PC-3 (cell line): ENCODE measurements around the gene LRCH1. TPM values are rescaled to one million over a fixed set of nuclear protein-coding genes. Genes with fewer than 3 reads are reported as not detected.

Experiments
- ATAC-seq: fragments of 200-7000 bp; cut with Tn5 transposase; 2 replicates; pipeline ENCODE4 v1.9.1; 2020; ENCODE audit warnings: mild to moderate bottlenecking, moderate library complexity
- BruUV-seq: library from RNA; stranded (reverse); fragments of 400-500 nt; replicated peaks from 2 replicates; lab custom pipeline; 2021; lab: Mats Ljungman, UMichigan
- CTCF ChIA-PET: fragments of 300-600 bp; sonication (Branson Sonifier 250); formaldehyde crosslinking; loops from one replicate; lab custom pipeline; 2022; ENCODE audit warnings: antibody characterized with exemption; lab: Charles Lee
- POLR2A ChIA-PET: fragments of 300-600 bp; sonication (Branson Sonifier 250); formaldehyde crosslinking; loops from one replicate; lab custom pipeline; 2022; ENCODE audit warnings: antibody characterized with exemption; ENCODE audit not compliant: unreplicated experiment; lab: Charles Lee
- DNase-seq: peaks from one replicate; pipeline ENCODE4 v3.0.0-alpha.2; 2015
- H2AFZ ChIP-seq: fragments of 300-600 bp; sonication (generic); 2 replicates; pipeline ENCODE4 v1.6.0; 2016; ENCODE audit warnings: antibody characterized with exemption, low read length
- H3F3A ChIP-seq: fragments of 300-600 bp; sonication (generic); one replicate; pipeline ENCODE4 v1.6.0; 2017; ENCODE audit warnings: antibody characterized with exemption, low read length, control low read depth, mild to moderate bottlenecking; ENCODE audit not compliant: unreplicated experiment
- H3K27ac ChIP-seq: fragments of 300-600 bp; sonication (generic); 2 replicates; pipeline ENCODE4 v1.5.1; 2016; ENCODE audit warnings: mild to moderate bottlenecking, low read length
- H3K27me3 ChIP-seq: fragments of 300-600 bp; sonication (generic); 2 replicates; pipeline ENCODE4 v1.6.1; 2016; ENCODE audit warnings: low read length, mixed read lengths
- H3K36me3 ChIP-seq: fragments of 300-600 bp; sonication (generic); 2 replicates; pipeline ENCODE4 v1.6.1; 2016; ENCODE audit warnings: low read depth, mixed run types, low read length, mixed read lengths
- H3K4me1 ChIP-seq: fragments of 300-600 bp; sonication (generic); 2 replicates; pipeline ENCODE4 v1.5.1; 2016; ENCODE audit warnings: low read length; ENCODE audit not compliant: insufficient read depth
- H3K4me2 ChIP-seq: fragments of 300-600 bp; sonication (generic); 2 replicates; pipeline ENCODE4 v1.6.0; 2016; ENCODE audit warnings: low read length
- H3K4me3 ChIP-seq: fragments of 300-600 bp; sonication (generic); 2 replicates; pipeline ENCODE4 v1.5.1; 2016; ENCODE audit warnings: mild to moderate bottlenecking, low read length, mixed read lengths
- H3K79me2 ChIP-seq: fragments of 300-600 bp; sonication (generic); 2 replicates; pipeline ENCODE4 v1.6.1; 2017; ENCODE audit warnings: low read length, mixed read lengths
- H3K9ac ChIP-seq: fragments of 300-600 bp; sonication (generic); 2 replicates; pipeline ENCODE4 v1.6.0; 2016; ENCODE audit warnings: mild to moderate bottlenecking, low read length
- H3K9me2 ChIP-seq: fragments of 300-600 bp; sonication (generic); replicated peaks from 2 replicates; pipeline ENCODE4 v1.6.1; 2016; ENCODE audit warnings: mixed run types, low read length, mixed read lengths
- H3K9me3 ChIP-seq: fragments of 300-600 bp; sonication (generic); 2 replicates; pipeline ENCODE4 v1.6.1; 2016; ENCODE audit warnings: low read length, mixed read lengths
- H4K20me1 ChIP-seq: fragments of 300-600 bp; sonication (generic); 2 replicates; pipeline ENCODE4 v1.6.1; 2016; ENCODE audit warnings: low read length, mixed read lengths
- CTCF ChIP-seq: fragments of 300-600 bp; sonication (generic); conservative IDR thresholded peaks from 2 replicates; pipeline ENCODE4 v1.5.1; 2017; ENCODE audit warnings: antibody characterized with exemption, low read depth, mild to moderate bottlenecking, low read length
- EZH2 ChIP-seq: fragments of 300-600 bp; sonication (generic); IDR thresholded peaks from one replicate; pipeline ENCODE4 v1.6.1; 2017; ENCODE audit warnings: antibody characterized with exemption, mild to moderate bottlenecking, low read length; ENCODE audit not compliant: unreplicated experiment
- EZH2phosphoT487 ChIP-seq: fragments of 300-600 bp; sonication (generic); IDR thresholded peaks from 2 replicates; pipeline ENCODE4 v1.6.1; 2018; ENCODE audit warnings: mild to moderate bottlenecking, antibody characterized with exemption, low read length, borderline replicate concordance
- intact Hi-C: fragments of 100-400 bp; cut with micrococcal nuclease; formaldehyde crosslinking; loops from 2 replicates; pipeline ENCODE4 v1.9.0; 2023
- total RNA-seq: library from RNA; depleted of rRNA; stranded (reverse); fragments of >200 nt; gene quantifications from 2 replicates; pipeline ENCODE4 v1.2.3, GENCODE V29; 2014

LRCH1 gene
- total RNA-seq, 1 experiment from 2014 or later = 4.3 TPM

- intact Hi-C loops = no loop called here
- no peak overlapping the region for H3K4me2 ChIP-seq
- ATAC-seq (peak; percentile 70), DNase-seq (peak; percentile 37)
- H3K4me3 ChIP-seq = no peak overlapping the region
- no TSS peak for BruUV-seq
- H3K79me2 ChIP-seq = peaks cover 38% of the 10 kb centered on the region; the same call in 1 of the 2 replicates
- ChIA-PET POLR2A (no interaction called here), CTCF (no interaction called here)
- no peaks in the 10 kb centered on the region for H3K36me3 ChIP-seq
- no peak overlapping the region for H3K9ac ChIP-seq
- no peaks in the 10 kb centered on the region for H3K9me3 ChIP-seq
- H2AFZ ChIP-seq = no peak overlapping the region
- H3K27ac ChIP-seq = no peak overlapping the region
- no peaks in the 10 kb centered on the region for H3F3A ChIP-seq
- peaks cover 10% of the 10 kb centered on the region for H3K4me1 ChIP-seq
- H3K9me2 ChIP-seq = no peaks in the 10 kb centered on the region
- H3K27me3 ChIP-seq = no peaks in the 10 kb centered on the region
- TF ChIP-seq EZH2 (no peak), EZH2phosphoT487 (no peak), CTCF (no peak)
- no peaks in the 10 kb centered on the region for H4K20me1 ChIP-seq
Observed at GRCh38 chr13:46640843-46641242, 87.9 kb downstream of the LRCH1 start.

GRCh38 chr13:46641274-46642081 is 88.5 kb downstream of the LRCH1 start:
- H3K27ac ChIP-seq = no peak overlapping the region

More at GRCh38 chr13:46641274-46642081, 88.5 kb downstream of the LRCH1 start:
- Histone ChIP-seq H3K9ac (no peak overlapping the region), H3K4me2 (no peak overlapping the region), H2AFZ (no peak overlapping the region), H3K4me3 (no peak overlapping the region), H3K36me3 (no peaks in the 10 kb centered on the region), H3K9me2 (no peaks in the 10 kb centered on the region), H4K20me1 (no peaks in the 10 kb centered on the region), H3K79me2 (peaks cover 39% of the 10 kb centered on the region; the same call in 1 of the 2 replicates), H3F3A (no peaks in the 10 kb centered on the region), H3K9me3 (no peaks in the 10 kb centered on the region), H3K27me3 (no peaks in the 10 kb centered on the region), H3K4me1 (peaks cover 10% of the 10 kb centered on the region)
- CTCF ChIA-PET = no interaction called here
- TF ChIP-seq EZH2phosphoT487 (no peak), EZH2 (no peak), CTCF (no peak)
- intact Hi-C loops = no loop called here
- ATAC-seq (no peak), DNase-seq (no peak)
- no TSS peak for BruUV-seq
- POLR2A ChIA-PET = no interaction called here
